Sigmoid colon (tissue), 4 donors: Measurements from ENCODE around the gene TNNT1.

Experiments
- CTCF ChIP-seq, 4 experiments: fragments of 450-650 bp in 3 of 4; fragments of 200-600 bp in 1 of 4; IDR thresholded peaks; one replicate each; pipeline ENCODE4 v1.5.1; 2016 to 2019; ENCODE audit warnings: antibody characterized with exemption in 4 of 4, mild to moderate bottlenecking in 3 of 4, moderate library complexity in 2 of 4
- EP300 ChIP-seq, 4 donors: sonication (generic); formaldehyde crosslinking; IDR thresholded peaks; one replicate each; pipeline ENCODE4 v1.6.1; 2017; ENCODE audit warnings: antibody characterized with exemption in 4 of 4
- POLR2A ChIP-seq, 2 donors: fragments of 450-650 bp; IDR thresholded peaks; one replicate each; pipeline ENCODE4 v1.6.1; 2016; ENCODE audit warnings: antibody characterized with exemption in 2 of 2, mild to moderate bottlenecking in 2 of 2, moderate library complexity in 2 of 2
- POLR2AphosphoS5 ChIP-seq, 4 donors: sonication (generic); formaldehyde crosslinking; IDR thresholded peaks; one replicate each; pipeline ENCODE4 v1.6.1; 2017; ENCODE audit warnings: antibody characterized with exemption in 4 of 4

- no peak for TF ChIP-seq CTCF (IDR thresholded peaks at IDR 0.05)
- TF ChIP-seq POLR2AphosphoS5 (IDR thresholded peaks at IDR 0.05), result no peak
- no peak for TF ChIP-seq POLR2A (IDR thresholded peaks at IDR 0.05)
- no peak for TF ChIP-seq EP300 (IDR thresholded peaks at IDR 0.05)
Observed at GRCh38 chr19:55146078-55146704, 2.8 kb downstream of the TNNT1 start.
